Psoas muscle (tissue), 8 donors: ENCODE results near the gene TTC24. TPM values are rescaled to one million over a fixed set of nuclear protein-coding genes. Genes with fewer than 3 reads are reported as not detected.

Experiments
- ATAC-seq, 4 donors: fragments of 200-7000 bp; cut with Tn5 transposase; one replicate each; pipeline ENCODE4 v1.9.1; 2020; ENCODE audit warnings: moderate library complexity in 3 of 4, mild to moderate bottlenecking in 2 of 4
- DNase-seq, 2 donors: peaks; one replicate each; pipeline ENCODE4 v3.0.0-alpha.2; 2020
- H3K27ac ChIP-seq: fragments of 200-600 bp; one replicate; pipeline ENCODE4 v1.8.0; 2022
- H3K27me3 ChIP-seq, 3 donors: fragments of 200-600 bp in 1 of 3; one replicate each; pipeline versions ENCODE4 v1.6.1 to v1.8.0; 2013 to 2022; ENCODE audit warnings: low read length in 2 of 3, mild to moderate bottlenecking in 2 of 3, moderate library complexity in 1 of 3; ENCODE audit not compliant: insufficient read depth in 3 of 3
- H3K36me3 ChIP-seq, 2 donors: fragments of 200-600 bp in 1 of 2; one replicate each; pipeline versions ENCODE4 v1.6.1 to v1.8.0; 2013 to 2022; ENCODE audit warnings: low read depth in 1 of 2, mild to moderate bottlenecking in 1 of 2, moderate library complexity in 1 of 2; ENCODE audit not compliant: insufficient read depth in 1 of 2
- H3K4me1 ChIP-seq: fragments of 200-600 bp; one replicate; pipeline ENCODE4 v1.8.0; 2022
- H3K4me3 ChIP-seq: fragments of 200-600 bp; one replicate; pipeline ENCODE4 v1.8.0; 2022; ENCODE audit warnings: mild to moderate bottlenecking
- H3K9me3 ChIP-seq: fragments of 200-600 bp; one replicate; pipeline ENCODE4 v1.8.0; 2022
- WGBS, 3 donors: extraction: QIAGEN DNeasy Blood & Tissue Kit; methylation state at CpG; one replicate each; pipeline versions ENCODE4 v1.1.6 to v1.1.7; 2013; 5-methylcytosine and 5-hydroxymethylcytosine counted together
- intact Hi-C, 2 donors: fragments of 100-400 bp; cut with DNase I; formaldehyde crosslinking; loops; one replicate each; pipeline versions ENCODE4 v1.11.0 to v1.14.2; 2022
- polyA plus RNA-seq, 3 donors: library from polyadenylated mRNA; stranded (reverse); fragments of 200-250 nt; gene quantifications; one replicate each; pipeline ENCODE4 v1.2.3, GENCODE V29; 2013
- total RNA-seq, 4 donors: library from RNA; stranded (reverse); fragmentation: NEBNext Ultra II Directional in 2 of 4; extraction: Animal tissue kit (Norgen Biotek cat#: 25700) in 2 of 4; gene quantifications; one replicate each; pipeline versions ENCODE4 v1.2.1 to v1.2.4, GENCODE V29; 2021 to 2023
- TF ChIP-seq, protein P1 (sequence below): fragments of 200-600 bp; IDR thresholded peaks from one replicate; pipeline ENCODE4 v1.8.0; 2022; ENCODE audit warnings: antibody characterized with exemption
- donor health status: healthy with polysubstance abuse.
- donor health status: DM: no; HTN: no; CAD: no; lungs with moderate emphysema.
- donor health status: Bipolar disorder and iron deficiency.
- donor health status: healthy.
- donor health status: DM: yes; HTN: yes; CAD: no.
- donor health status: DM: no; HTN: no; CAD: no.
- donor health status: DM: no; HTN: no; CAD: no.
- donor health status: DM: yes; HTN: yes; CAD: no.

Gene TTC24
- total and polyA plus RNA-seq, 7 donors, result 0.12 to 0.69 (median 0.13) TPM; not detected in 4

DNA sequence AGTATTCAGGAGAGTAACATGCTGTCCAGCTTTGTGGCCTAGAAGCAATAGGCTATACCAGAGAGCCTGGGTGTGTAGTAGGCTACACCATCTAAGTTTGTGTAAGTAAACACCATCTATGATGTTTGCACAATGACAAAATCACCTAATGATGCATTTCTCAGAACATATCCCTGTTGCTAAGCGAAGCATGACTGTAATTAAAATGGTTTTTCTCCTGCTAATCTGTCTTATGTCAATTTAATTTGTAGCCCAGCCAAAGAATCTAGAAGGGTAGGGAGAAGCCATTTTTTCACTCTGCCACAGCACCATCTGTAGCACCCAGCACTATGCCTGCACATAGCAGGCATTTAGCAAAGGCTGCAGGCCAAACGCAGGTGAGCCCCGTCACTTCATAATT, 2.0 kb upstream of the TTC24 start:
- DNase-seq (no peak), ATAC-seq (no peak)
- WGBS, 3 donors, result 88 to 98% (median 93%) methylated on average over 3 of the region's 3 CpGs
- TF ChIP-seq, protein P1, sequence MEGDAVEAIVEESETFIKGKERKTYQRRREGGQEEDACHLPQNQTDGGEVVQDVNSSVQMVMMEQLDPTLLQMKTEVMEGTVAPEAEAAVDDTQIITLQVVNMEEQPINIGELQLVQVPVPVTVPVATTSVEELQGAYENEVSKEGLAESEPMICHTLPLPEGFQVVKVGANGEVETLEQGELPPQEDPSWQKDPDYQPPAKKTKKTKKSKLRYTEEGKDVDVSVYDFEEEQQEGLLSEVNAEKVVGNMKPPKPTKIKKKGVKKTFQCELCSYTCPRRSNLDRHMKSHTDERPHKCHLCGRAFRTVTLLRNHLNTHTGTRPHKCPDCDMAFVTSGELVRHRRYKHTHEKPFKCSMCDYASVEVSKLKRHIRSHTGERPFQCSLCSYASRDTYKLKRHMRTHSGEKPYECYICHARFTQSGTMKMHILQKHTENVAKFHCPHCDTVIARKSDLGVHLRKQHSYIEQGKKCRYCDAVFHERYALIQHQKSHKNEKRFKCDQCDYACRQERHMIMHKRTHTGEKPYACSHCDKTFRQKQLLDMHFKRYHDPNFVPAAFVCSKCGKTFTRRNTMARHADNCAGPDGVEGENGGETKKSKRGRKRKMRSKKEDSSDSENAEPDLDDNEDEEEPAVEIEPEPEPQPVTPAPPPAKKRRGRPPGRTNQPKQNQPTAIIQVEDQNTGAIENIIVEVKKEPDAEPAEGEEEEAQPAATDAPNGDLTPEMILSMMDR, result no peak
- Histone ChIP-seq H3K9me3 (no peaks in the 10 kb centered on the region), H3K4me1 (no peaks in the 10 kb centered on the region), H3K27ac (no peak overlapping the region), H3K36me3 (no peaks in the 10 kb centered on the region), H3K4me3 (no peak overlapping the region), H3K27me3 (no peaks in the 10 kb centered on the region)
- intact Hi-C loops, result loop anchor here in 1 of 2 donors (5.0 kb wide), 1 partner anchor 35 kb away; no protein-coding TSS in a partner anchor

- no peak for DNase-seq
- Histone ChIP-seq H3K9me3 (no peaks in the 10 kb centered on the region), H3K36me3 (no peaks in the 10 kb centered on the region), H3K27me3 (no peaks in the 10 kb centered on the region), H3K27ac (no peak overlapping the region), H3K4me3 (no peak overlapping the region), H3K4me1 (no peaks in the 10 kb centered on the region)
- TF ChIP-seq, protein P1, result no peak
- no peak for ATAC-seq
- 52 to 72% (median 71%) methylated on average over 3 to 7 of the region's 7 CpGs for WGBS, 3 donors
- intact Hi-C loops, result loop anchor here in 1 of 2 donors (5.0 kb wide), 1 partner anchor 34 kb away; no protein-coding TSS in a partner anchor
These were observed 1.5 kb upstream of the TTC24 start for GRCh38 chr1:156578055-156578454.

DNA sequence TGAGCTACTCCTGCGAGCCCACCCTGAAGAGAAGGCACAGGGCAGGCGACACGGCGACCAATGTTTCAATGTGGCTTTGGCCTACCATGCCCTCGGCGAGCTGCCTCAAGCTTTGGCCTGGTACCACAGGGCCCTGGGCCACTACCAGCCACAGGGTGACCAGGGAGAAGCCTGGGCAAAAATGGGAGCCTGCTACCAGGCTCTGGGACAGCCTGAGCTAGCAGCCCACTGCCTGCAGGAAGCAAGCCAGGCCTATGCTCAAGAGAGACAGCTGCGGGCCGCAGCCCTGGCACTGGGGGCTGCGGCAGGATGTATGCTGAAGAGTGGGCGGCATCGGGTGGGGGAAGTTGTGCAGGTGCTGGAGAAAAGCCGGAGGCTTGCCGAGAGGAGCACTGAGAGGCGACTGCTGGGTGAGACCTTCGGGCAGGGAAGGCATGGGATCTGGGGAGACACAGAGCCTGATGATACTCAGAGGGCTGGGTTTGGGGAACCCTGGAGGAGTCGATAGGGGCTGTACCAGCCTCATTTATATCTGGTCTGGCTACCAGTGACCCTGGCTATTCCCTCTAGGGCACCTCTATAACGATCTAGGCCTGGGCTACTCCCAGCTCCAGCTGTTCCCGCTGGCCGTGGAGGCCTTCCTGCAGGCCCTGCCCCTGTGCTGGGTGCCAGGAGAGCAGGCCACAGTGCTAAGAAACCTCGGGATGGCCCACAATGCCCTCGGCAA, 2.3 kb downstream of the TTC24 start:
- WGBS, 3 donors, result 45 to 53% (median 46%) methylated on average over 21 of the region's 21 CpGs

GRCh38 chr1:156582388-156583017, 3.0 kb downstream of the TTC24 start:
- H3K4me1 ChIP-seq, result peaks cover 3% of the 10 kb centered on the region
- TF ChIP-seq, protein P1, result no peak
- H3K4me3 ChIP-seq, result no peak overlapping the region
- WGBS, 3 donors, result 66 to 70% (median 68%) methylated on average over 9 of the region's 9 CpGs
- no peak for DNase-seq
- intact Hi-C loops, result no loop called here
- no peaks in the 10 kb centered on the region for H3K36me3 ChIP-seq
- H3K9me3 ChIP-seq, result no peaks in the 10 kb centered on the region
- ATAC-seq, result no peak
- no peaks in the 10 kb centered on the region for H3K27me3 ChIP-seq
- no peak overlapping the region for H3K27ac ChIP-seq

More for the DNA sequence above, 2.3 kb downstream of the TTC24 start:
- Histone ChIP-seq H3K4me3 (no peak overlapping the region), H3K36me3 (no peaks in the 10 kb centered on the region), H3K27ac (no peak overlapping the region), H3K9me3 (no peaks in the 10 kb centered on the region), H3K4me1 (peaks cover 3% of the 10 kb centered on the region), H3K27me3 (no peaks in the 10 kb centered on the region)
- TF ChIP-seq, protein P1, result no peak
- DNase-seq, result no peak
- ATAC-seq, result peak; percentile 18 to 46 (median 32)
- intact Hi-C loops, result no loop called here
